H1 (cell line): Measurements from ENCODE around the gene SGCG. TPM values are rescaled to one million over a fixed set of nuclear protein-coding genes. Genes with fewer than 3 reads are reported as not detected.

Source experiments
- CTCF ChIA-PET: fragments of 300-600 bp; sonication (Branson Sonifier 250); formaldehyde crosslinking; loops from one replicate; lab custom pipeline; 2021; ENCODE audit not compliant: partially characterized antibody; lab: Charles Lee
- POLR2A ChIA-PET: fragments of 300-600 bp; sonication (Branson Sonifier 250); formaldehyde crosslinking; loops from one replicate; lab custom pipeline; 2021; ENCODE audit warnings: inconsistent platforms; ENCODE audit not compliant: partially characterized antibody; lab: Charles Lee
- DNase-seq, 2 experiments: peaks; one replicate each; pipeline versions ENCODE4 v3.0.0 to v3.0.0-alpha.2; 2010 to 2022; ENCODE audit warnings: low spot score in 2 of 2, low read depth in 1 of 2, mixed read lengths in 1 of 2
- FAIRE-seq: peaks from 2 replicates; lab custom pipeline; 2011; peaks lifted over from hg19 to GRCh38; lab: Jason Lieb, UNC
- H2AFZ ChIP-seq: 2 replicates; pipeline ENCODE4 v1.8.1; 2012; ENCODE audit warnings: low read length, inconsistent platforms
- H2AK5ac ChIP-seq: 2 replicates; pipeline ENCODE4 v1.6.1; 2013; ENCODE audit warnings: low read depth, low read length
- H2BK120ac ChIP-seq: replicated peaks from 2 replicates; pipeline ENCODE3; 2013; ENCODE audit warnings: low read depth, low read length, inconsistent platforms
- H2BK12ac ChIP-seq: 2 replicates; pipeline ENCODE4 v1.6.1; 2013; ENCODE audit warnings: low read depth, low read length
- H2BK15ac ChIP-seq: 2 replicates; pipeline ENCODE4 v1.6.1; 2013; ENCODE audit warnings: low read length
- H2BK20ac ChIP-seq: 2 replicates; pipeline ENCODE4 v1.6.1; 2013; ENCODE audit warnings: low read length
- H2BK5ac ChIP-seq: 2 replicates; pipeline ENCODE4 v1.6.1; 2013; ENCODE audit warnings: low read depth, low read length
- H3K14ac ChIP-seq: 2 replicates; pipeline ENCODE4 v1.6.1; 2013; ENCODE audit warnings: inconsistent platforms; ENCODE audit not compliant: insufficient read length
- H3K18ac ChIP-seq: 2 replicates; pipeline ENCODE4 v1.6.1; 2013; ENCODE audit warnings: low read length; ENCODE audit errors: extremely low read depth
- H3K23ac ChIP-seq: 2 replicates; pipeline ENCODE4 v1.6.1; 2013; ENCODE audit warnings: inconsistent platforms; ENCODE audit not compliant: insufficient read length
- H3K23me2 ChIP-seq: 2 replicates; pipeline ENCODE4 v1.6.1; 2013; ENCODE audit warnings: low read depth, low read length
- H3K27ac ChIP-seq: 2 replicates; pipeline ENCODE4 v1.6.1; 2011; ENCODE audit warnings: low read depth, low read length, inconsistent platforms
- H3K27me3 ChIP-seq, 4 experiments: replicated peaks in 1 of 4; 1 replicate in 1 of 4; 2 replicates in 3 of 4; pipeline versions ENCODE4 v1.6.1 to v1.8.1; 2011 to 2013; ENCODE audit warnings: low read length in 3 of 4, mild to moderate bottlenecking in 3 of 4, inconsistent platforms in 2 of 4, mixed read lengths in 2 of 4, moderate library complexity in 1 of 4; ENCODE audit not compliant: control insufficient read depth in 3 of 4, insufficient read depth in 3 of 4; ENCODE audit errors: extremely low read depth in 1 of 4
- H3K36me3 ChIP-seq, 4 experiments: 2 replicates each; pipeline versions ENCODE4 v1.6.1 to v1.8.1; 2011 to 2013; ENCODE audit warnings: mild to moderate bottlenecking in 4 of 4, low read length in 3 of 4, moderate library complexity in 2 of 4, control low read depth in 1 of 4, inconsistent platforms in 1 of 4; ENCODE audit not compliant: insufficient read depth in 4 of 4, control insufficient read depth in 2 of 4
- H3K4ac ChIP-seq: replicated peaks from 2 replicates; pipeline ENCODE3; 2013; ENCODE audit warnings: low read length, low read depth, mixed read lengths, inconsistent platforms; ENCODE audit not compliant: insufficient read length
- H3K4me1 ChIP-seq, 4 experiments: replicated peaks in 1 of 4; 1 replicate in 1 of 4; 2 replicates in 3 of 4; pipeline versions ENCODE4 v1.6.1 to v1.8.1; 2011 to 2013; ENCODE audit warnings: low read length in 3 of 4, inconsistent platforms in 2 of 4, mixed read lengths in 1 of 4; ENCODE audit not compliant: insufficient read depth in 4 of 4, control insufficient read depth in 3 of 4
- H3K4me2 ChIP-seq, 2 experiments: 2 replicates each; pipeline versions ENCODE4 v1.6.1 to v1.8.1; 2011 to 2013; ENCODE audit warnings: low read depth in 2 of 2, low read length in 2 of 2, control low read depth in 1 of 2, inconsistent platforms in 1 of 2, mild to moderate bottlenecking in 1 of 2; ENCODE audit not compliant: insufficient read depth in 1 of 2
- H3K4me3 ChIP-seq, 4 experiments: fragments of 200-600, 300-600 bp in 1 of 4; sonication (generic), shearing (Covaris generic), sonication (Bioruptor Twin) in 1 of 4; 2 replicates each; pipeline versions ENCODE4 v1.5.1 to v1.8.1; 2011 to 2016; ENCODE audit warnings: low read length in 4 of 4, low read depth in 3 of 4, control low read depth in 2 of 4, inconsistent platforms in 2 of 4, mild to moderate bottlenecking in 2 of 4, mixed read lengths in 1 of 4, moderate library complexity in 1 of 4; ENCODE audit not compliant: insufficient read depth in 2 of 4; ENCODE audit errors: extremely low read depth in 1 of 4
- H3K56ac ChIP-seq: replicated peaks from 2 replicates; pipeline ENCODE3; 2013; ENCODE audit warnings: low read depth, mild to moderate bottlenecking, mixed read lengths, low read length, inconsistent platforms; ENCODE audit not compliant: insufficient read length
- H3K79me1 ChIP-seq: 2 replicates; pipeline ENCODE4 v1.6.1; 2013; ENCODE audit warnings: low read depth, low read length, control low read depth
- H3K79me2 ChIP-seq, 2 experiments: 2 replicates each; pipeline versions ENCODE4 v1.6.1 to v1.8.1; 2012 to 2013; ENCODE audit warnings: low read length in 2 of 2, mild to moderate bottlenecking in 2 of 2, inconsistent platforms in 1 of 2; ENCODE audit not compliant: insufficient read depth in 2 of 2, control insufficient read depth in 1 of 2
- H3K9ac ChIP-seq, 4 experiments: replicated peaks in 1 of 4; 1 replicate in 1 of 4; 2 replicates in 3 of 4; pipeline versions ENCODE4 v1.6.1 to v1.8.1; 2011 to 2013; ENCODE audit warnings: low read depth in 3 of 4, low read length in 3 of 4, control low read depth in 2 of 4, mild to moderate bottlenecking in 2 of 4, moderate library complexity in 2 of 4, inconsistent platforms in 1 of 4; ENCODE audit errors: extremely low read depth in 1 of 4
- H3K9me3 ChIP-seq, 2 experiments: 2 replicates each; pipeline versions ENCODE4 v1.6.1 to v1.8.1; 2012 to 2013; ENCODE audit warnings: mild to moderate bottlenecking in 2 of 2, moderate library complexity in 2 of 2, control low read depth in 1 of 2, inconsistent platforms in 1 of 2, low read depth in 1 of 2, low read length in 1 of 2, mixed read lengths in 1 of 2; ENCODE audit not compliant: insufficient read depth in 2 of 2
- H4K20me1 ChIP-seq, 2 experiments: replicated peaks in 1 of 2; 2 replicates each; pipeline versions ENCODE3 to v1.8.1; 2011 to 2013; ENCODE audit warnings: inconsistent platforms in 2 of 2, low read length in 2 of 2, mild to moderate bottlenecking in 1 of 2; ENCODE audit not compliant: insufficient read depth in 2 of 2, control insufficient read depth in 1 of 2
- H4K5ac ChIP-seq: 2 replicates; pipeline ENCODE4 v1.6.1; 2013; ENCODE audit warnings: low read length, low read depth, mixed read lengths, inconsistent platforms; ENCODE audit not compliant: insufficient read length
- H4K8ac ChIP-seq: 2 replicates; pipeline ENCODE4 v1.8.0; 2013; ENCODE audit warnings: mild to moderate bottlenecking, moderate library complexity, low read length, inconsistent platforms; ENCODE audit not compliant: insufficient read depth; ENCODE audit errors: extremely low read depth
- H4K91ac ChIP-seq: replicated peaks from 2 replicates; pipeline ENCODE3; 2013; ENCODE audit warnings: low read length, mixed read lengths, inconsistent platforms; ENCODE audit not compliant: insufficient read length
- EZH2 ChIP-seq: fragments of 200-600 bp; sonication (generic); IDR thresholded peaks from 2 replicates; pipeline ENCODE4 v1.7.1; 2012; ENCODE audit warnings: low read depth, mild to moderate bottlenecking, moderate library complexity, low read length, inconsistent platforms; ENCODE audit not compliant: severe bottlenecking
- HDAC2 ChIP-seq, 2 experiments: fragments of 300-600 bp in 1 of 2; sonication (generic) in 1 of 2; IDR thresholded peaks; 2 replicates each; pipeline ENCODE4 v1.6.1; 2011 to 2012; ENCODE audit warnings: low read depth in 2 of 2, low read length in 2 of 2, mild to moderate bottlenecking in 2 of 2, moderate library complexity in 2 of 2, borderline replicate concordance in 1 of 2, inconsistent platforms in 1 of 2
- HDAC6 ChIP-seq: IDR thresholded peaks from one replicate; pipeline ENCODE4 v1.7.1; 2012; ENCODE audit warnings: low read depth, mild to moderate bottlenecking, inconsistent platforms, low read length, moderate library complexity
- KDM4A ChIP-seq: IDR thresholded peaks from one replicate; pipeline ENCODE4 v1.7.1; 2012; ENCODE audit warnings: low read depth, mild to moderate bottlenecking, moderate library complexity, low read length, inconsistent platforms; ENCODE audit not compliant: severe bottlenecking
- PHF8 ChIP-seq: fragments of 200-600 bp; sonication (generic); conservative IDR thresholded peaks from 2 replicates; pipeline ENCODE4 v1.7.1; 2012; ENCODE audit warnings: low read depth, mild to moderate bottlenecking, inconsistent platforms, low read length, moderate library complexity
- SIN3A ChIP-seq, 2 experiments: IDR thresholded peaks in 1 of 2; conservative IDR thresholded peaks in 1 of 2; 2 replicates each; pipeline ENCODE4 v1.6.1; 2011 to 2012; ENCODE audit warnings: low read length in 2 of 2, improper control_type of control experiment in 1 of 2, low read depth in 1 of 2, mild to moderate bottlenecking in 1 of 2
- SUZ12 ChIP-seq: fragments of 200-600 bp; sonication (generic); IDR thresholded peaks from 2 replicates; pipeline ENCODE4 v1.6.1; 2012; ENCODE audit warnings: mild to moderate bottlenecking, inconsistent platforms, low read length, moderate library complexity, mixed read lengths
- WGBS, 2 experiments: shearing (Covaris generic) in 1 of 2; methylation state at CpG; one replicate each; pipeline versions ENCODE4 v1.1.6 to v1.1.7; 2013 to 2015; ENCODE audit warnings: low lambda C conversion rate in 2 of 2, mixed read lengths in 2 of 2, inconsistent platforms in 1 of 2, low coverage in 1 of 2, missing lambda C conversion rate in 1 of 2; ENCODE audit not compliant: insufficient replicate concordance in 2 of 2, insufficient coverage in 1 of 2, insufficient read length in 1 of 2; ENCODE audit errors: extremely low coverage in 1 of 2, missing lambda C conversion rate in 1 of 2; 5-methylcytosine and 5-hydroxymethylcytosine counted together
- polyA plus RNA-seq, 7 experiments: library from polyadenylated mRNA; depleted of rRNA in 3 of 7; stranded (reverse) in 5 of 7; unstranded in 2 of 7; fragments of >200 nt in 5 of 7; fragments of 200-250 nt in 2 of 7; gene quantifications; 1 replicate in 5 of 7; 2 replicates in 1 of 7; 4 replicates in 1 of 7; pipeline versions ENCODE4 v1.2.1 to v1.2.3, GENCODE V29; 2011 to 2013; ENCODE audit warnings: missing spikeins in 2 of 7, mixed read lengths in 2 of 7
- total RNA-seq: library from RNA; stranded (reverse); fragmentation: NEBNext Ultra II Directional; extraction: Animal tissue kit (Norgen Biotek cat#: 25700); gene quantifications from 2 replicates; pipeline ENCODE4 v1.2.1, GENCODE V29; 2021
- TF ChIP-seq, protein P1 (sequence below): IDR thresholded peaks from 2 replicates; pipeline ENCODE4 v1.6.1; 2011; ENCODE audit warnings: low read length, improper control_type of control experiment

The SGCG gene
- total and polyA plus RNA-seq, 2 of the 8 experiments (the other 6 are each of a cell fraction or from before 2014, with no cell fraction given) = 0.05 TPM; not detected in 1

DNA sequence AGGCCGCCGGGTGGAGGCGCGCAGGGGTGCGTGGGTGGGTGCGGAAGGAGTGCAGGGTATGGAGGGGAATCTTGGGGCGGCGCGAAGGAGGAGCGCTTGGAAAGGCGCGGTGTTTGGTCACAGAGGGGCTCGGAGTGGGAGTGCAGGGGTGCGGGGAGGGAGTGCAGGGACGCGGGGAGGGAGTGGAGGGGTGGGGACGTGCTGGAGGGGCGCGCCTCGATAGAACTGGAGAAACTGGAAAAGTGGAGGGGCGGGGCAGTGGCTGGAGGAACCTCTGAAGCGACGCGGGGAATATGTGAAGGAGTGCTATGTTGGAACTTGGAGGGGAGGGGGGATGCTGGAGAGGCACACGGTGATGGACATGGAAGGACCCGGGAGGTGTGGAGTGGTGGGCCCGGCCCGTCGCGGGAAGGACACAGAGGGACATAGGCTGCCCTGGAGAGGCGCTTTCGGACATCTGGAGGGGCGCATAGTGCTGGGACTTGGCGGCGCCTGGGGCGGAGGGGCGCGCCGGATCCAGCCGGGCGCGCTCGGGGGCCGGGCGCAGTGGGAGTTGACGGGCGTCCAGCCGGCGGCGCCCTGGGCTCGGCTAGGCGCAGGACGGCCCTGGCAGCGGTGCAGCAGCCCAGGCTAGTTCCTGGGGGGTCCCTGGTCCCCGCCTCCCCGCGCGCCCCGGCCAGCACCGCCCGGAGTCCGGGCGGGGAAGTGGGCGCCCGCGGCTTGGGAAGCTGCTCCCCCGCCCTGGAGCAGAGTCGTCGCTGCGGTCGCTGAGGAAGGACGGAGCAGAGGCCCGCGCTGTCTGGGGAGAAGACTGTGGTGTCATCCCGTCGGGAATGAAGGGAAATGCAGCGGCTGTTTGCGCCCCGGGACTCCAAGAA, 20.8 kb upstream of the SGCG start:
- Histone ChIP-seq H4K20me1 (no peaks in the 10 kb centered on the region), H3K9ac (no peak overlapping the region; a peak in 1 of 7 replicates), H3K79me1 (no peaks in the 10 kb centered on the region), H3K18ac (peak overlapping the region; percentile 24), H4K91ac (no peak overlapping the region), H3K27ac (no peak overlapping the region), H2BK5ac (no peak overlapping the region), H4K8ac (peak overlapping the region; percentile 54; the same call in 1 of the 2 replicates), H2BK20ac (no peak overlapping the region), H2BK120ac (no peak overlapping the region), H4K5ac (no peak overlapping the region), H2BK12ac (0 out of 2 replicates have a peak overlapping the region, but pooled peaks have one; percentile 62), H3K4me3 (peak overlapping the region; percentile 59 to 93 (median 76)), H2AFZ (peak overlapping the region; percentile 96), H3K4me2 (peak overlapping the region; percentile 61 to 85), H3K36me3 (no peaks in the 10 kb centered on the region), H3K27me3 (peaks cover 3 to 17% (median 9%) of the 10 kb centered on the region in 4 experiments), H3K23me2 (peaks cover 14% of the 10 kb centered on the region), H3K4ac (no peak overlapping the region), H3K23ac (no peak overlapping the region), H3K9me3 (no peaks in the 10 kb centered on the region), H2BK15ac (no peak overlapping the region), H3K79me2 (no peaks in the 10 kb centered on the region), H3K56ac (no peak overlapping the region), H3K4me1 (no peaks in the 10 kb centered on the region), H2AK5ac (no peak overlapping the region), H3K14ac (no peak overlapping the region)
- 1% methylated on average over 8 of the region's 79 CpGs; no CpG with 5 or more reads in 1 of the 2 experiments for WGBS, 2 experiments
- POLR2A ChIA-PET = no interaction called here
- CTCF ChIA-PET = interaction anchor here (1.0 kb wide), 2 partner anchors 15 to 24 kb away, joined by 4 to 5 read pairs; no protein-coding TSS in a partner anchor
- FAIRE-seq (no peak), DNase-seq (peak in 1 of 2 experiments; percentile 68)
- TF ChIP-seq HDAC6 = no peak
- 0 out of 4 replicates have a peak, but pooled peaks of 1 of the 2 experiments have one; percentile 14 for TF ChIP-seq HDAC2 (IDR thresholded peaks at IDR 0.05; ENCODE audit: borderline replicate concordance in 1 of 2, low read depth in 2 of 2, low read length in 2 of 2)
- TF ChIP-seq, protein P1, sequence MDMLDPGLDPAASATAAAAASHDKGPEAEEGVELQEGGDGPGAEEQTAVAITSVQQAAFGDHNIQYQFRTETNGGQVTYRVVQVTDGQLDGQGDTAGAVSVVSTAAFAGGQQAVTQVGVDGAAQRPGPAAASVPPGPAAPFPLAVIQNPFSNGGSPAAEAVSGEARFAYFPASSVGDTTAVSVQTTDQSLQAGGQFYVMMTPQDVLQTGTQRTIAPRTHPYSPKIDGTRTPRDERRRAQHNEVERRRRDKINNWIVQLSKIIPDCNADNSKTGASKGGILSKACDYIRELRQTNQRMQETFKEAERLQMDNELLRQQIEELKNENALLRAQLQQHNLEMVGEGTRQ = no peak
- TF ChIP-seq SIN3A (conservative IDR thresholded peaks at IDR 0.05 in 1 of 2, IDR thresholded peaks at IDR 0.05 in 1 of 2; ENCODE audit: low read depth in 1 of 2, low read length in 2 of 2) = 0 out of 4 replicates have a peak, but pooled peaks have one; percentile 7 to 53
- TF ChIP-seq KDM4A = peak; percentile 97
- 0 out of 2 replicates have a peak, but pooled peaks have one; percentile 23 for TF ChIP-seq PHF8
- peak; percentile 58 for TF ChIP-seq EZH2
- peak; percentile 59; the same call in 1 of the 2 replicates for TF ChIP-seq SUZ12
